Left lung (tissue), 10 donors: ENCODE measurements around the gene ARHGEF25. TPM values are rescaled to one million over a fixed set of nuclear protein-coding genes. Genes with fewer than 3 reads are reported as not detected.

ENCODE experiments used
- ATAC-seq: fragments of 200-7000 bp; cut with Tn5 transposase; one replicate; pipeline ENCODE4 v1.9.1; 2020; ENCODE audit warnings: moderate library complexity
- DNase-seq, 4 donors: peaks; one replicate each; pipeline ENCODE4 v3.0.0-alpha.2; 2013 to 2020
- H3K27ac ChIP-seq, 2 donors: fragments of 200-600 bp; sonication (generic) in 1 of 2; one replicate each; pipeline versions ENCODE4 v1.5.0 to v1.8.0; 2020 to 2021
- H3K27me3 ChIP-seq, 2 donors: fragments of 200-600 bp; sonication (generic) in 1 of 2; one replicate each; pipeline versions ENCODE4 v1.5.0 to v1.8.0; 2020 to 2021
- H3K36me3 ChIP-seq, 2 donors: fragments of 200-600 bp; sonication (generic) in 1 of 2; one replicate each; pipeline versions ENCODE4 v1.5.0 to v1.8.0; 2020 to 2021
- H3K4me1 ChIP-seq, 2 donors: fragments of 200-600 bp; one replicate each; pipeline ENCODE4 v1.8.0; 2021
- H3K4me3 ChIP-seq, 2 donors: fragments of 200-600 bp; sonication (generic) in 1 of 2; one replicate each; pipeline versions ENCODE4 v1.5.0 to v1.8.0; 2020 to 2021; ENCODE audit warnings: mild to moderate bottlenecking in 1 of 2
- H3K9me3 ChIP-seq, 2 donors: fragments of 200-600 bp; sonication (generic) in 1 of 2; one replicate each; pipeline versions ENCODE4 v1.5.0 to v1.8.0; 2020 to 2021
- CTCF ChIP-seq, 2 donors: fragments of 200-600 bp; sonication (generic) in 1 of 2; IDR thresholded peaks; one replicate each; pipeline versions ENCODE4 v1.5.0 to v1.8.0; 2021; ENCODE audit warnings: antibody characterized with exemption in 2 of 2
- intact Hi-C, 2 donors: fragments of 100-400 bp; cut with DNase I; formaldehyde crosslinking; loops; one replicate each; pipeline versions ENCODE4 v1.11.2 to v1.14.2; 2022
- polyA plus RNA-seq, 6 donors: library from polyadenylated mRNA; unstranded; fragments of 120-200 nt; gene quantifications; one replicate each; pipeline ENCODE4 v1.2.1, GENCODE V29; 2013; ENCODE audit not compliant: insufficient read length in 6 of 6
- total RNA-seq, 2 donors: library from RNA; stranded (reverse); fragmentation: NEBNext Ultra II Directional; extraction: Animal tissue kit (Norgen Biotek cat#: 25700); gene quantifications; one replicate each; pipeline ENCODE4 v1.2.1, GENCODE V29; 2021
- donor health status: DM: no; HTN: yes; CAD: no.
- donor health status: DM: no; HTN: no; CAD: no.

ARHGEF25 gene
- total and polyA plus RNA-seq, 8 donors, result 16.5 to 53.4 (median 45.7) TPM

GRCh38 chr12:57581802-57582201, 29.4 kb upstream of the ARHGEF25 start:
- intact Hi-C loops, result loop anchor here in 1 of 2 donors (2.0 kb wide), 1 partner anchor 41 kb away; no protein-coding TSS in a partner anchor

GRCh38 chr12:57582440-57582839, 28.8 kb upstream of the ARHGEF25 start:
- peaks cover 0 to 6% of the 10 kb centered on the region in 2 donors for H3K4me1 ChIP-seq
- H3K27me3 ChIP-seq, result peaks cover 0 to 35% of the 10 kb centered on the region in 2 donors
- intact Hi-C loops, result loop anchor here in 1 of 2 donors (2.0 kb wide), 1 partner anchor 40 kb away; no protein-coding TSS in a partner anchor
- no peaks in the 10 kb centered on the region for H3K9me3 ChIP-seq
- TF ChIP-seq CTCF (IDR thresholded peaks at IDR 0.05), result no peak
- no peak for ATAC-seq
- H3K36me3 ChIP-seq, result no peaks in the 10 kb centered on the region
- DNase-seq, result no peak
- no peak overlapping the region for H3K4me3 ChIP-seq
- H3K27ac ChIP-seq, result no peak overlapping the region

More at GRCh38 chr12:57581802-57582201, 29.4 kb upstream of the ARHGEF25 start:
- H3K4me3 ChIP-seq, result no peak overlapping the region
- no peaks in the 10 kb centered on the region for H3K9me3 ChIP-seq
- no peak overlapping the region for H3K27ac ChIP-seq
- DNase-seq (no peak), ATAC-seq (no peak)
- H3K36me3 ChIP-seq, result no peaks in the 10 kb centered on the region
- TF ChIP-seq CTCF (IDR thresholded peaks at IDR 0.05), result no peak
- H3K4me1 ChIP-seq, result peaks cover 0 to 6% of the 10 kb centered on the region in 2 donors
- H3K27me3 ChIP-seq, result peaks cover 0 to 34% of the 10 kb centered on the region in 2 donors

GRCh38 chr12:57583008-57583831, 28.0 kb upstream of the ARHGEF25 start:
- H3K27ac ChIP-seq, result no peak overlapping the region
- H3K4me3 ChIP-seq, result no peak overlapping the region
- TF ChIP-seq CTCF (IDR thresholded peaks at IDR 0.05), result peak; percentile 94 to 98
- peaks cover 0 to 43% of the 10 kb centered on the region in 2 donors for H3K27me3 ChIP-seq
- peak; percentile 99 for ATAC-seq
- H3K36me3 ChIP-seq, result no peaks in the 10 kb centered on the region
- no peaks in the 10 kb centered on the region for H3K9me3 ChIP-seq
- intact Hi-C loops, result loop anchor here in 1 of 2 donors (2.0 kb wide), 1 partner anchor 40 kb away; no protein-coding TSS in a partner anchor
- peaks cover 0 to 6% of the 10 kb centered on the region in 2 donors for H3K4me1 ChIP-seq
- peak in 3 of 4 donors; percentile 44 to 85 (median 62) for DNase-seq

- Histone ChIP-seq H3K4me3 (no peak overlapping the region), H3K36me3 (no peaks in the 10 kb centered on the region), H3K27ac (no peak overlapping the region), H3K27me3 (peaks cover 0 to 43% of the 10 kb centered on the region in 2 donors), H3K4me1 (peaks cover 0 to 6% of the 10 kb centered on the region in 2 donors), H3K9me3 (no peaks in the 10 kb centered on the region)
- no peak for TF ChIP-seq CTCF (IDR thresholded peaks at IDR 0.05)
- intact Hi-C loops, result no loop called here
- no peak for ATAC-seq
- DNase-seq, result no peak
Observed at GRCh38 chr12:57584050-57584449, 27.2 kb upstream of the ARHGEF25 start.

- Histone ChIP-seq H3K4me3 (no peak overlapping the region), H3K36me3 (no peaks in the 10 kb centered on the region), H3K27ac (no peak overlapping the region), H3K9me3 (no peaks in the 10 kb centered on the region), H3K27me3 (peaks cover 0 to 43% of the 10 kb centered on the region in 2 donors), H3K4me1 (peaks cover 0 to 6% of the 10 kb centered on the region in 2 donors)
- ATAC-seq (no peak), DNase-seq (no peak)
- TF ChIP-seq CTCF (IDR thresholded peaks at IDR 0.05), result no peak
- intact Hi-C loops, result no loop called here
Observed at GRCh38 chr12:57584690-57585089, 26.5 kb upstream of the ARHGEF25 start.
